PFSK-1 (cell line): ENCODE measurements around the gene NUSAP1.

Experiments
- POLR2AphosphoS5 ChIP-seq: IDR thresholded peaks from 2 replicates; pipeline ENCODE4 v1.6.1; 2012; ENCODE audit warnings: low read depth, mild to moderate bottlenecking, control low read depth, low read length, moderate library complexity
- TF ChIP-seq, protein P1 (sequence below), 2 experiments: IDR thresholded peaks; 2 replicates each; pipeline versions ENCODE4 v1.6.1 to v1.8.0; 2011 to 2012; ENCODE audit warnings: low read depth in 2 of 2, low read length in 2 of 2, control low read depth in 1 of 2, inconsistent platforms in 1 of 2, mild to moderate bottlenecking in 1 of 2, moderate library complexity in 1 of 2; ENCODE audit not compliant: insufficient read depth in 1 of 2

DNA sequence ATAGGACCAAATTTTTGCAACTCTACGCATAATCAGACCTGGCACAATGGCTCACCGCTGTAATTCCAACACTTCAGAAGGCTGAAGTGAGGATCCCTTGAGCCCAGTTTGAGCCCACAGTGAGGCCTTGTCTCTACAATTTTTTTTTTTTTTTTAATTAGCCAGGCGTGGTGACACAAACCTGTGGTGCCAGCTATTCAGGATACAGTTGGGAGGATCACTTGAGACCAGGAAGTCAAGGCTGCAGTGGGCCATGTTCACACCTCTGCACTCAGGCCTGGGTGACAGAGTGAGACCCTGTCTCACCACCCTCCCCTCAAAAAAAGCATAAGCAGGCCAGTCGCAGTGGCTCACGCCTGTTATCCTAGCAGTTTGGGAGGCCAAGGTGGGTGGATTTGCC is 25.0 kb upstream of the NUSAP1 start:
- TF ChIP-seq, protein P1, sequence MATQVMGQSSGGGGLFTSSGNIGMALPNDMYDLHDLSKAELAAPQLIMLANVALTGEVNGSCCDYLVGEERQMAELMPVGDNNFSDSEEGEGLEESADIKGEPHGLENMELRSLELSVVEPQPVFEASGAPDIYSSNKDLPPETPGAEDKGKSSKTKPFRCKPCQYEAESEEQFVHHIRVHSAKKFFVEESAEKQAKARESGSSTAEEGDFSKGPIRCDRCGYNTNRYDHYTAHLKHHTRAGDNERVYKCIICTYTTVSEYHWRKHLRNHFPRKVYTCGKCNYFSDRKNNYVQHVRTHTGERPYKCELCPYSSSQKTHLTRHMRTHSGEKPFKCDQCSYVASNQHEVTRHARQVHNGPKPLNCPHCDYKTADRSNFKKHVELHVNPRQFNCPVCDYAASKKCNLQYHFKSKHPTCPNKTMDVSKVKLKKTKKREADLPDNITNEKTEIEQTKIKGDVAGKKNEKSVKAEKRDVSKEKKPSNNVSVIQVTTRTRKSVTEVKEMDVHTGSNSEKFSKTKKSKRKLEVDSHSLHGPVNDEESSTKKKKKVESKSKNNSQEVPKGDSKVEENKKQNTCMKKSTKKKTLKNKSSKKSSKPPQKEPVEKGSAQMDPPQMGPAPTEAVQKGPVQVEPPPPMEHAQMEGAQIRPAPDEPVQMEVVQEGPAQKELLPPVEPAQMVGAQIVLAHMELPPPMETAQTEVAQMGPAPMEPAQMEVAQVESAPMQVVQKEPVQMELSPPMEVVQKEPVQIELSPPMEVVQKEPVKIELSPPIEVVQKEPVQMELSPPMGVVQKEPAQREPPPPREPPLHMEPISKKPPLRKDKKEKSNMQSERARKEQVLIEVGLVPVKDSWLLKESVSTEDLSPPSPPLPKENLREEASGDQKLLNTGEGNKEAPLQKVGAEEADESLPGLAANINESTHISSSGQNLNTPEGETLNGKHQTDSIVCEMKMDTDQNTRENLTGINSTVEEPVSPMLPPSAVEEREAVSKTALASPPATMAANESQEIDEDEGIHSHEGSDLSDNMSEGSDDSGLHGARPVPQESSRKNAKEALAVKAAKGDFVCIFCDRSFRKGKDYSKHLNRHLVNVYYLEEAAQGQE (IDR thresholded peaks at IDR 0.05; ENCODE audit: insufficient read depth in 1 of 2, low read depth in 2 of 2, low read length in 2 of 2): no peak
- TF ChIP-seq POLR2AphosphoS5: no peak
